ENCODE data around the gene CLIC4.

DNA sequence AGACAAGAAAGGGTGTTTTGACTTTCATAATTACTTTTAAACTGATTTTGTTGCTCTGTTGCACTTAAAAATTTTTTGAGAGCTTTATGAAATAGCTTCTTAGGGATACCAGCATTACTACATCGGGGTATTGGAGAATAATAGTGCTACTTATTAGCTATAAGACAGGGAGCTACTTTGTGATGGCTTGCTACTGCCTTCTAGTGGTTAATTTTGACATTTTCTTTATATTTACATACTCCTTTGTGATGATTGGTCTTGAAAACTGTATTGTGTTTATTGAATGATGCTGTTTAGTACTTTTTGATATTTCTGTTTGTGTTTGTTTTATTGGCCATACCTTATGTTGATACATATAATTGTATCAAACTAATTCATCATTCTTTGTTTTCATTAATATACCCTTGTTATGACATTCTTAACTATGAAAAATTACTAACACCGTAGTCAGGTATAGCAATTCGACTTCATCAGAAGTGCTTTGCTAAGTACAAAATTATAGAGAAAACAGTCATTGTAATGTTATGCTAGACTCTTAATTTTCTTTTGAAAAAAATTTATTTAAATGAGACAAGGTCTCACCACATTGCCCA lies 85.5 kb downstream of the CLIC4 start:
- TF ChIP-seq, protein P1, sequence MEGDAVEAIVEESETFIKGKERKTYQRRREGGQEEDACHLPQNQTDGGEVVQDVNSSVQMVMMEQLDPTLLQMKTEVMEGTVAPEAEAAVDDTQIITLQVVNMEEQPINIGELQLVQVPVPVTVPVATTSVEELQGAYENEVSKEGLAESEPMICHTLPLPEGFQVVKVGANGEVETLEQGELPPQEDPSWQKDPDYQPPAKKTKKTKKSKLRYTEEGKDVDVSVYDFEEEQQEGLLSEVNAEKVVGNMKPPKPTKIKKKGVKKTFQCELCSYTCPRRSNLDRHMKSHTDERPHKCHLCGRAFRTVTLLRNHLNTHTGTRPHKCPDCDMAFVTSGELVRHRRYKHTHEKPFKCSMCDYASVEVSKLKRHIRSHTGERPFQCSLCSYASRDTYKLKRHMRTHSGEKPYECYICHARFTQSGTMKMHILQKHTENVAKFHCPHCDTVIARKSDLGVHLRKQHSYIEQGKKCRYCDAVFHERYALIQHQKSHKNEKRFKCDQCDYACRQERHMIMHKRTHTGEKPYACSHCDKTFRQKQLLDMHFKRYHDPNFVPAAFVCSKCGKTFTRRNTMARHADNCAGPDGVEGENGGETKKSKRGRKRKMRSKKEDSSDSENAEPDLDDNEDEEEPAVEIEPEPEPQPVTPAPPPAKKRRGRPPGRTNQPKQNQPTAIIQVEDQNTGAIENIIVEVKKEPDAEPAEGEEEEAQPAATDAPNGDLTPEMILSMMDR (IDR thresholded peaks at IDR 0.05 in 8 of 11, conservative IDR thresholded peaks at IDR 0.05 in 3 of 11), result peak; percentile 32 to 81 (median 61)
- no peak for TF ChIP-seq POLR2AphosphoS5 (IDR thresholded peaks at IDR 0.05)

Measured in spleen (tissue), 7 donors.